ENCODE data around the gene SLC2A4.
A peak's percentile ranks its signal among the peaks of the same experiment; 100 is the strongest.
"Not testable (repeated sequence)": the region's sequence is repeated elsewhere in the genome, so short reads cannot be mapped to it uniquely, and the experiment has no call there.

SLC2A4 gene

GRCh38 chr17:7281074-7281952 is at the start of gene SLC2A4:
SLC2A4 (plus strand) TSS chr17:7281718; CDS start chr17:7281935, 217 bp downstream.
- peak; percentile 73 for DNase-seq

GRCh38 chr17:7232114-7232513 is 49.4 kb upstream of the SLC2A4 start:
- no peak for DNase-seq

GRCh38 chr17:7233701-7234082 is 47.8 kb upstream of the SLC2A4 start:
- DNase-seq = peak; percentile 9

GRCh38 chr17:7234083-7234951 is 47.2 kb upstream of the SLC2A4 start, which contains the start of gene DVL2:
DVL2 (minus strand) TSS chr17:7234517; CDS start chr17:7234262, 255 bp downstream.
- peak; percentile 76 for DNase-seq

GRCh38 chr17:7235693-7236665 is 45.5 kb upstream of the SLC2A4 start:
- no peak for DNase-seq

- no peak for DNase-seq
These were observed 44.7 kb upstream of the SLC2A4 start for GRCh38 chr17:7236808-7237207.

GRCh38 chr17:7237266-7237760 is 44.2 kb upstream of the SLC2A4 start:
- DNase-seq = no peak

GRCh38 chr17:7237761-7238419 is 43.6 kb upstream of the SLC2A4 start:
- peak; percentile 9 for DNase-seq

GRCh38 chr17:7238420-7239090 is 43.0 kb upstream of the SLC2A4 start:
- DNase-seq = no peak

- peak; percentile 94 for DNase-seq
These were observed 42.2 kb upstream of the SLC2A4 start, which contains the start of gene PHF23 for GRCh38 chr17:7239091-7240027. PHF23 (minus strand) TSS chr17:7239457; CDS start chr17:7239279, 178 bp downstream.

- DNase-seq = no peak
These were observed 41.1 kb upstream of the SLC2A4 start for GRCh38 chr17:7240375-7240774.

GRCh38 chr17:7241090-7241733 is 40.3 kb upstream of the SLC2A4 start:
- no peak for DNase-seq

GRCh38 chr17:7241783-7242716 is 39.5 kb upstream of the SLC2A4 start, which contains the start of gene GABARAP:
GABARAP (minus strand) TSS chr17:7242449; CDS start chr17:7242330, 119 bp downstream.
- peak; percentile 48 for DNase-seq

- DNase-seq = peak; percentile 72
These were observed 38.6 kb upstream of the SLC2A4 start for GRCh38 chr17:7242717-7243452.

GRCh38 chr17:7243453-7243729 is 38.1 kb upstream of the SLC2A4 start:
- DNase-seq = no peak

GRCh38 chr17:7243838-7244237 is 37.7 kb upstream of the SLC2A4 start:
- DNase-seq = not testable (repeated sequence)

- DNase-seq = no peak
These were observed 34.7 kb upstream of the SLC2A4 start for GRCh38 chr17:7246779-7247178.

All from NCI-H526 treated with DMSO at 0.1 percent for 48 hours (cell line).